Small intestine (tissue), 7 donors: Measurements from ENCODE around the gene VWC2. TPM values are rescaled to one million over a fixed set of nuclear protein-coding genes. Genes with fewer than 3 reads are reported as not detected.
"Not testable (repeated sequence)": the region's sequence is repeated elsewhere in the genome, so short reads cannot be mapped to it uniquely, and the experiment has no call there.

ENCODE experiments used
- DNase-seq, 2 donors: peaks; one replicate each; pipeline versions ENCODE4 v3.0.0 to v3.0.0-alpha.2; 2013
- FAIRE-seq: peaks from 2 replicates; lab custom pipeline; 2012; peaks lifted over from hg19 to GRCh38; lab: Jason Lieb, UNC
- H3K27ac ChIP-seq, 3 donors: one replicate each; pipeline ENCODE4 v1.5.1; 2013; ENCODE audit warnings: low read length in 2 of 3, mild to moderate bottlenecking in 2 of 3, control low read depth in 1 of 3, inconsistent platforms in 1 of 3, low read depth in 1 of 3, moderate library complexity in 1 of 3
- H3K27me3 ChIP-seq, 3 donors: one replicate each; pipeline ENCODE4 v1.6.1; 2013; ENCODE audit warnings: low read length in 3 of 3, inconsistent platforms in 1 of 3; ENCODE audit not compliant: control insufficient read depth in 3 of 3, insufficient read depth in 3 of 3
- H3K36me3 ChIP-seq, 3 donors: one replicate each; pipeline ENCODE4 v1.6.1; 2013; ENCODE audit warnings: low read length in 3 of 3, inconsistent platforms in 1 of 3, low read depth in 1 of 3, mild to moderate bottlenecking in 1 of 3, moderate library complexity in 1 of 3; ENCODE audit not compliant: control insufficient read depth in 3 of 3, insufficient read depth in 2 of 3
- H3K4me1 ChIP-seq, 3 donors: one replicate each; pipeline ENCODE4 v1.6.1; 2013; ENCODE audit warnings: low read length in 2 of 3, inconsistent platforms in 1 of 3, low read depth in 1 of 3, mild to moderate bottlenecking in 1 of 3, moderate library complexity in 1 of 3; ENCODE audit not compliant: control insufficient read depth in 3 of 3, insufficient read depth in 2 of 3
- H3K4me3 ChIP-seq, 3 donors: one replicate each; pipeline ENCODE4 v1.5.1; 2013; ENCODE audit warnings: low read length in 3 of 3, control low read depth in 1 of 3, inconsistent platforms in 1 of 3, low read depth in 1 of 3, mild to moderate bottlenecking in 1 of 3, moderate library complexity in 1 of 3
- H3K9me3 ChIP-seq, 2 donors: one replicate each; pipeline ENCODE4 v1.6.1; 2013; ENCODE audit warnings: low read depth in 1 of 2, low read length in 1 of 2; ENCODE audit not compliant: control insufficient read depth in 2 of 2, insufficient read depth in 1 of 2
- WGBS, 3 donors: extraction: QIAGEN DNeasy Blood & Tissue Kit; methylation state at CpG; one replicate each; pipeline ENCODE4 v1.1.7; 2013; 5-methylcytosine and 5-hydroxymethylcytosine counted together
- polyA plus RNA-seq, 4 donors: library from polyadenylated mRNA; stranded (reverse) in 3 of 4; unstranded in 1 of 4; fragments of 200-250 nt in 3 of 4; fragments of 120-200 nt in 1 of 4; gene quantifications; one replicate each; pipeline versions ENCODE4 v1.2.1 to v1.2.3, GENCODE V29; 2013
- donor health status: healthy with polysubstance abuse.
- donor health status: control.
- donor health status: control.
- donor health status: Bipolar disorder and iron deficiency.
- donor health status: healthy.

The VWC2 gene
- polyA plus RNA-seq, 4 donors, result 0.10 to 0.89 TPM; not detected in 2

GRCh38 chr7:49848211-49848841 lies 74.9 kb downstream of the VWC2 start:
- WGBS, 3 donors, result 64 to 73% (median 68%) methylated on average over 8 of the region's 8 CpGs
- DNase-seq, result no peak
- Histone ChIP-seq H3K36me3 (no peaks in the 10 kb centered on the region), H3K4me1 (no peaks in the 10 kb centered on the region), H3K27ac (no peak overlapping the region), H3K27me3 (no peaks in the 10 kb centered on the region), H3K4me3 (no peak overlapping the region), H3K9me3 (no peaks in the 10 kb centered on the region)
- FAIRE-seq, result no peak

- DNase-seq (no peak), FAIRE-seq (no peak)
- Histone ChIP-seq H3K27ac (no peak overlapping the region), H3K4me1 (no peaks in the 10 kb centered on the region), H3K27me3 (no peaks in the 10 kb centered on the region), H3K9me3 (no peaks in the 10 kb centered on the region), H3K36me3 (no peaks in the 10 kb centered on the region), H3K4me3 (no peak overlapping the region)
- 77 to 79% (median 79%) methylated on average over 10 of the region's 10 CpGs for WGBS, 3 donors
These were observed 77.6 kb downstream of the VWC2 start for GRCh38 chr7:49850921-49851613.

GRCh38 chr7:49851614-49851934 lies 78.1 kb downstream of the VWC2 start:
- FAIRE-seq, H3K27ac ChIP-seq, H3K4me3 ChIP-seq, H3K27me3 ChIP-seq, DNase-seq, H3K9me3 ChIP-seq, H3K4me1 ChIP-seq, H3K36me3 ChIP-seq: not testable (repeated sequence)
- WGBS, 3 donors, result 83 to 94% (median 90%) methylated on average over 9 of the region's 9 CpGs

- whole genome bisulfite sequencing, 3 donors, result 38 to 49% (median 40%) methylated on average over 11 of the region's 11 CpGs
- FAIRE-seq, result no peak
These were observed 79.4 kb downstream of the VWC2 start for GRCh38 chr7:49852619-49853462.

GRCh38 chr7:49855281-49855980 lies 82.0 kb downstream of the VWC2 start:
- Histone ChIP-seq H3K27ac (no peak overlapping the region), H3K4me3 (no peak overlapping the region), H3K4me1 (no peaks in the 10 kb centered on the region), H3K36me3 (no peaks in the 10 kb centered on the region), H3K9me3 (no peaks in the 10 kb centered on the region), H3K27me3 (no peaks in the 10 kb centered on the region)
- DNase-seq (no peak), FAIRE-seq (no peak)
- 47 to 51% (median 48%) methylated on average over 7 of the region's 7 CpGs for WGBS, 3 donors

More at GRCh38 chr7:49852619-49853462, 79.4 kb downstream of the VWC2 start:
- H3K4me1 ChIP-seq, result no peaks in the 10 kb centered on the region
- H3K27me3 ChIP-seq, result no peaks in the 10 kb centered on the region
- no peaks in the 10 kb centered on the region for H3K9me3 ChIP-seq
- H3K36me3 ChIP-seq, result no peaks in the 10 kb centered on the region
- no peak overlapping the region for H3K4me3 ChIP-seq
- no peak overlapping the region for H3K27ac ChIP-seq
- DNase-seq, result peak; percentile 19 to 55

GRCh38 chr7:49860293-49860692 lies 86.9 kb downstream of the VWC2 start:
- Histone ChIP-seq H3K9me3 (no peaks in the 10 kb centered on the region), H3K36me3 (no peaks in the 10 kb centered on the region), H3K27me3 (no peaks in the 10 kb centered on the region), H3K4me1 (no peaks in the 10 kb centered on the region), H3K27ac (no peak overlapping the region), H3K4me3 (no peak overlapping the region)
- FAIRE-seq, result no peak
- DNase-seq, result no peak
- WGBS, 3 donors, result 84 to 88% (median 88%) methylated on average over 1 of the region's 1 CpG

- FAIRE-seq, result no peak
- Histone ChIP-seq H3K4me1 (no peaks in the 10 kb centered on the region), H3K36me3 (no peaks in the 10 kb centered on the region), H3K9me3 (no peaks in the 10 kb centered on the region), H3K27me3 (no peaks in the 10 kb centered on the region), H3K27ac (no peak overlapping the region), H3K4me3 (no peak overlapping the region)
- 55 to 58% (median 56%) methylated on average over 10 of the region's 10 CpGs for WGBS, 3 donors
- DNase-seq, result no peak
These were observed 92.8 kb downstream of the VWC2 start for GRCh38 chr7:49866076-49866735.

- H3K4me3 ChIP-seq, result no peak overlapping the region
- FAIRE-seq, result no peak
- no peaks in the 10 kb centered on the region for H3K36me3 ChIP-seq
- H3K27ac ChIP-seq, result no peak overlapping the region
- H3K27me3 ChIP-seq, result no peaks in the 10 kb centered on the region
- H3K9me3 ChIP-seq, result no peaks in the 10 kb centered on the region
- no peaks in the 10 kb centered on the region for H3K4me1 ChIP-seq
- DNase-seq, result no peak
- WGBS, 3 donors, result 39 to 60% (median 40%) methylated on average over 5 of the region's 5 CpGs
These were observed 93.5 kb downstream of the VWC2 start for GRCh38 chr7:49866910-49867309.
